ENCODE data around the gene SYNPR.
"Not testable (repeated sequence)": the region's sequence is repeated elsewhere in the genome, so short reads cannot be mapped to it uniquely, and the experiment has no call there.

The SYNPR gene

GRCh38 chr3:63624941-63625560, 346.9 kb downstream of the SYNPR start:
- DNase-seq (ENCODE audit: low read depth in 2 of 2), result no peak

- no peak for DNase-seq (ENCODE audit: low read depth in 2 of 2)
These were observed 353.6 kb downstream of the SYNPR start for GRCh38 chr3:63631670-63632069.

- DNase-seq (ENCODE audit: low read depth in 2 of 2), result no peak
These were observed 357.1 kb downstream of the SYNPR start for GRCh38 chr3:63635186-63635585.

- no peak for DNase-seq (ENCODE audit: low read depth in 2 of 2)
These were observed 361.7 kb downstream of the SYNPR start for GRCh38 chr3:63639806-63640205.

DNA sequence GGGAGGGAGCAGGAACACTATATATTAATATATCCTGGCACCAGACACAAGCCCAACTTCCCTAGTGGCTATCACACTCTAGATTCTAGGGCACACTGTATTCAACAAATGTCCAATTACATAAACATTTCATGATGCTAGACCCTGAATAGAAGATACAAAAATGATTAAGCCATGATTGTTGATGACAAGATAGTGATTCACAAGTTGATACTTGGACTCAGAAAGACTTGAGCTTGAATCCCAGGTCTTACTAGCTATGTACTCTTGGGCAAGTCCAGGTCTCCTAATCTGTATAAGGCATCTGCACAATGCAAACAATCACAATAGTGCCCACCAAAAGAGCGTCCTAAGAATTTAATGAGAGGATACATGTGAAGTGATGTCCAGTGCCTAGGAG, 364.4 kb downstream of the SYNPR start:
- no peak for DNase-seq (ENCODE audit: low read depth in 2 of 2)

- DNase-seq (ENCODE audit: low read depth in 2 of 2), result no peak
These were observed 366.2 kb downstream of the SYNPR start for GRCh38 chr3:63644212-63644797.

GRCh38 chr3:63644928-63645781, 367.0 kb downstream of the SYNPR start:
- DNase-seq (ENCODE audit: low read depth in 2 of 2), result not testable (repeated sequence)

GRCh38 chr3:63652066-63652725, 374.1 kb downstream of the SYNPR start, which contains the start of gene SNTN:
SNTN (plus strand) TSS chr3:63652675; CDS start chr3:63652688, 13 bp downstream.
- DNase-seq (ENCODE audit: low read depth in 2 of 2), result no peak

- DNase-seq (ENCODE audit: low read depth in 2 of 2), result no peak
These were observed 376.1 kb downstream of the SYNPR start for GRCh38 chr3:63654211-63654610.

GRCh38 chr3:63654931-63655330, 376.8 kb downstream of the SYNPR start:
- no peak for DNase-seq (ENCODE audit: low read depth in 2 of 2)

- DNase-seq (ENCODE audit: low read depth in 2 of 2), result no peak
These were observed 377.4 kb downstream of the SYNPR start for GRCh38 chr3:63655519-63655918.

DNA sequence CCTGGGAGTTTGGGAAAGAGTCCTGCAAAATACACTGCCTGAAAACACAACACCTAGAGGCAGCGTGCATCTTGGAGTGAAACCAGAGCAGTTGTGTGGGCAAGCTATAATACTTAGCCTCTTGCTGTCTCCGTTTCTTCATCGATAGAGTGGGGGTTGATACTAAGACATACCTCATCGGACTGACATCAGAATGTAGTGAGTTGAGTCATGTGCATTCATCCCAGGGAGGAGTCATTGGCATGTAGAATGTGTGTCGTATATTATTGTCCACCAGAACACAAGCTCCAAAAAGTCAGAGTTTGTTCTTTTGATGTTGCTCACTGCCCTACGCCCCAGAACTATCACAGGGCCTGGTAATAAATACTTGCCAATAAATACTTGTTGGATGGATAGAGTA, 378.7 kb downstream of the SYNPR start:
- DNase-seq (ENCODE audit: low read depth in 2 of 2), result no peak

DNA sequence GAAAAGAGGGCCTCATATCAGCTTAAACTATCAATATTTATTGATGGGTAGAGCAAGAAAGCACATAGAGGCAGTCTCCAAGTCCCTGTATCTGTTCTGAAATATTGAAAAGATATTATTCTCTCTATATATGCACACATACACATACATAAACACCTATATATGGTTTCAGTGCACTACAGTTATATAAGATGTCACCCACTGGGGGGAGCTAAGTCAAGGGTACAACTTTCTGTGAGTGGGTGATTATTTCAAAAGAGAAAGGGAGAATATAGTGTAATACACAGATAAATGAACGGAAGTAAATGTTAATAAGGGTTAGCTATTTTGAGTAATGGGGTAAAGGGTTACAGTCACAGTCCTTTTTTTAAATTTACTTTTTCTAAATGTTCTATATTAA, 383.1 kb downstream of the SYNPR start:
- no peak for DNase-seq (ENCODE audit: low read depth in 2 of 2)

GRCh38 chr3:63662011-63662410, 383.9 kb downstream of the SYNPR start:
- no peak for DNase-seq (ENCODE audit: low read depth in 2 of 2)

GRCh38 chr3:63662500-63662899, 384.4 kb downstream of the SYNPR start:
- DNase-seq (ENCODE audit: low read depth in 2 of 2), result no peak
